Type B pancreatic cell (in vitro differentiated cells): Measurements from ENCODE around the gene RASSF5. TPM values are rescaled to one million over a fixed set of nuclear protein-coding genes. Genes with fewer than 3 reads are reported as not detected.

Experiments used
- DNase-seq: peaks from one replicate; pipeline ENCODE4 v3.0.0; 2021; ENCODE audit warnings: mixed read lengths; ENCODE audit not compliant: unreplicated experiment; ENCODE audit errors: extremely low spot score
- H3K27ac Mint-ChIP-seq: 2 replicates; pipeline ENCODE4 v1.8.0; 2021; ENCODE audit warnings: mild to moderate bottlenecking, mixed read lengths
- H3K27me3 Mint-ChIP-seq: 2 replicates; pipeline ENCODE4 v1.8.0; 2021; ENCODE audit warnings: mixed read lengths
- H3K36me3 Mint-ChIP-seq: 2 replicates; pipeline ENCODE4 v1.8.0; 2021; ENCODE audit warnings: mixed read lengths
- H3K4me1 Mint-ChIP-seq: one replicate; pipeline ENCODE4 v1.8.0; 2021; ENCODE audit warnings: mixed read lengths; ENCODE audit not compliant: unreplicated experiment
- H3K4me3 Mint-ChIP-seq: 2 replicates; pipeline ENCODE4 v1.8.0; 2021; ENCODE audit warnings: mild to moderate bottlenecking, mixed read lengths
- H3K9me3 Mint-ChIP-seq: 2 replicates; pipeline ENCODE4 v1.8.0; 2021; ENCODE audit warnings: mixed read lengths
- total RNA-seq: library from RNA; stranded (reverse); gene quantifications from 2 replicates; pipeline ENCODE4 v1.2.1, GENCODE V29; 2021; ENCODE audit warnings: low replicate concordance
- TF ChIP-seq, protein P1 (sequence below): fragments of 200-600 bp; sonication (generic); conservative IDR thresholded peaks from 2 replicates; pipeline ENCODE4 v1.5.0; 2021; ENCODE audit warnings: antibody characterized with exemption, mild to moderate bottlenecking

The RASSF5 gene
- total RNA-seq, 1 donor from 2014 or later = 3.8 TPM

DNA sequence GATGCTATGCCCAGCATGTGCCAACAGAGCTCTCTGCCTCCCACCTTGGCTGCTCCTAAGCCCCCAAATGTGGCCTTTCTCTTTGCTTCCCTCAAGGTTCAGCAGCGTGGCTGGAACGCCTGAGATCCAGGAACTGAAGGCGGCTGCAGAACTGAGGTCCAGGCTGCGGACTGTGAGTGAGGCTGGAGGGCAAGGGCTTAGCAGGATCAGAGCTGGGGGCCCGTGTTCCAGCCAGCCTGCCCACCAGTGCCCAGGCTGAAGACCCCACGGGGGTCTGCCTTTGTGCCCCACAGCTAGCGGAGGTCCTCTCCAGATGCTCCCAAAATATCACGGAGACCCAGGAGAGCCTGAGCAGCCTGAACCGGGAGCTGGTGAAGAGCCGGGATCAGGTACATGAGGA, 22.4 kb upstream of the RASSF5 start:
- DNase-seq = no peak
- H3K4me1 Mint-ChIP-seq = no peaks in the 10 kb centered on the region
- H3K36me3 Mint-ChIP-seq = peaks cover 4% of the 10 kb centered on the region
- no peaks in the 10 kb centered on the region for H3K27me3 Mint-ChIP-seq
- H3K4me3 Mint-ChIP-seq = no peak overlapping the region
- H3K9me3 Mint-ChIP-seq = no peaks in the 10 kb centered on the region
- no peak overlapping the region for H3K27ac Mint-ChIP-seq
- TF ChIP-seq, protein P1, sequence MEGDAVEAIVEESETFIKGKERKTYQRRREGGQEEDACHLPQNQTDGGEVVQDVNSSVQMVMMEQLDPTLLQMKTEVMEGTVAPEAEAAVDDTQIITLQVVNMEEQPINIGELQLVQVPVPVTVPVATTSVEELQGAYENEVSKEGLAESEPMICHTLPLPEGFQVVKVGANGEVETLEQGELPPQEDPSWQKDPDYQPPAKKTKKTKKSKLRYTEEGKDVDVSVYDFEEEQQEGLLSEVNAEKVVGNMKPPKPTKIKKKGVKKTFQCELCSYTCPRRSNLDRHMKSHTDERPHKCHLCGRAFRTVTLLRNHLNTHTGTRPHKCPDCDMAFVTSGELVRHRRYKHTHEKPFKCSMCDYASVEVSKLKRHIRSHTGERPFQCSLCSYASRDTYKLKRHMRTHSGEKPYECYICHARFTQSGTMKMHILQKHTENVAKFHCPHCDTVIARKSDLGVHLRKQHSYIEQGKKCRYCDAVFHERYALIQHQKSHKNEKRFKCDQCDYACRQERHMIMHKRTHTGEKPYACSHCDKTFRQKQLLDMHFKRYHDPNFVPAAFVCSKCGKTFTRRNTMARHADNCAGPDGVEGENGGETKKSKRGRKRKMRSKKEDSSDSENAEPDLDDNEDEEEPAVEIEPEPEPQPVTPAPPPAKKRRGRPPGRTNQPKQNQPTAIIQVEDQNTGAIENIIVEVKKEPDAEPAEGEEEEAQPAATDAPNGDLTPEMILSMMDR = no peak

DNA sequence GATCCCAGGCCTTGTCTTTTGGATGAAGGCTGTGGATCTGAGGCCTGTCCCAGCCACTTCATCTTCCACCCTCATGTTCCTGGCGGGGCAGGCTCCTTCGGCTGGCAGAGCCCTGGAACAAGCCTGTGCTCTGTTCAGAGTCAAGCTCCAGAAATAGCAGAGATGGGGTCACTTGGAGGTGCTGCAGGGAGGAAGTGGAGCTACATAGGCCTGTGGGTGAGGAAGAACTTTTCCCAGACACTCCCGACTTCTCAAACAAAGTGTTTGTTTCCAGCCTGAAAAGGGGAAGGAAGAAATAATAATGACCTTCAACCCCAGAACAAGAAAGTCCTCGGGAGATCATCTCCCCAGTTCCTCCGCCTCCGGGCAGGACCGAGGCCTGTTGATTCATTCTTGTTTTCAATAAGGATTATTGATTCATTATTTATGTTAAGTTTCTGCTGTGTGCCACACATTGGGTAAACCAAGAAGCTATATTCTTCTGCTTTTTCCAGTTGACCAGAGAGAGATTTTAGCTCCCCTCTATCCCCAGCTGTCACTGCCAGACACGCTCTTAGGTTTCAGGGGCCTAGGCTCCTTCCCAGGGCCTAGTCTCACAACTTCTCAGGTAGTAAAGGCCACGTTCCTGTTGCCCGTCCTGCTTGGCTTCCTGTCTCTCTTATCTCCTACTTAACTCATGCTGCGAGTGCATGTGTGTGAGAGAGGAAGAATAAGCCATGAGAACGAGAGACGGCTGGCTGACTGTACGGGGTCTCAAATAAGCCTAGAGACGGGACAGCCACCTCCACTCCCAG, 20.1 kb upstream of the RASSF5 start:
- H3K27ac Mint-ChIP-seq = no peak overlapping the region
- no peak for DNase-seq
- peaks cover 5% of the 10 kb centered on the region for H3K36me3 Mint-ChIP-seq
- H3K27me3 Mint-ChIP-seq = no peaks in the 10 kb centered on the region
- H3K9me3 Mint-ChIP-seq = no peaks in the 10 kb centered on the region
- H3K4me1 Mint-ChIP-seq = peaks cover 13% of the 10 kb centered on the region
- H3K4me3 Mint-ChIP-seq = no peak overlapping the region
- TF ChIP-seq, protein P1 = no peak

GRCh38 chr1:206487970-206488369, 19.4 kb upstream of the RASSF5 start:
- no peaks in the 10 kb centered on the region for H3K27me3 Mint-ChIP-seq
- H3K4me3 Mint-ChIP-seq = no peak overlapping the region
- no peak overlapping the region for H3K27ac Mint-ChIP-seq
- H3K36me3 Mint-ChIP-seq = peaks cover 8% of the 10 kb centered on the region
- H3K4me1 Mint-ChIP-seq = peaks cover 13% of the 10 kb centered on the region
- H3K9me3 Mint-ChIP-seq = no peaks in the 10 kb centered on the region
- TF ChIP-seq, protein P1 = no peak
- DNase-seq = no peak

DNA sequence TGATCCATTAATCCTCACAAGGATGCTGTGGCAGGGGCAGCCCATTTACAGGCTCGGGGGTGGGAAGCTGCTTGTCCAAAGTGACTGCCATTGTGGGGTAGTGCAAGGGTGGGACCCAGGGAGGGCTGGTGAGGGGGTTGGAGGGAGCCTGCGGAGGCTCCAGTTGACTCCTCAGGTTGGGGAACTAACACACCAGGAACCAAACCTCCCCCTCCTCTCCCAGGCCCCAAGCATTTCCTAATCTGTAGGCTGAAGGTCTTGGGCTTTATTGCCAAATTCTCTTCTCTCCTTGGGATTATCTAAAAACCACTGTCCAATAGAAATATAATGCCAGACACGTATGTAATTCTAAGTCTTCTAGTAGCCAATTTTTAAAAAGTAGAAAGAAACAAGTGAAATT, 18.9 kb upstream of the RASSF5 start:
- TF ChIP-seq, protein P1 = no peak
- H3K4me1 Mint-ChIP-seq = peaks cover 13% of the 10 kb centered on the region
- no peaks in the 10 kb centered on the region for H3K9me3 Mint-ChIP-seq
- H3K27me3 Mint-ChIP-seq = no peaks in the 10 kb centered on the region
- H3K27ac Mint-ChIP-seq = no peak overlapping the region
- peaks cover 5% of the 10 kb centered on the region for H3K36me3 Mint-ChIP-seq
- H3K4me3 Mint-ChIP-seq = no peak overlapping the region
- no peak for DNase-seq

DNA sequence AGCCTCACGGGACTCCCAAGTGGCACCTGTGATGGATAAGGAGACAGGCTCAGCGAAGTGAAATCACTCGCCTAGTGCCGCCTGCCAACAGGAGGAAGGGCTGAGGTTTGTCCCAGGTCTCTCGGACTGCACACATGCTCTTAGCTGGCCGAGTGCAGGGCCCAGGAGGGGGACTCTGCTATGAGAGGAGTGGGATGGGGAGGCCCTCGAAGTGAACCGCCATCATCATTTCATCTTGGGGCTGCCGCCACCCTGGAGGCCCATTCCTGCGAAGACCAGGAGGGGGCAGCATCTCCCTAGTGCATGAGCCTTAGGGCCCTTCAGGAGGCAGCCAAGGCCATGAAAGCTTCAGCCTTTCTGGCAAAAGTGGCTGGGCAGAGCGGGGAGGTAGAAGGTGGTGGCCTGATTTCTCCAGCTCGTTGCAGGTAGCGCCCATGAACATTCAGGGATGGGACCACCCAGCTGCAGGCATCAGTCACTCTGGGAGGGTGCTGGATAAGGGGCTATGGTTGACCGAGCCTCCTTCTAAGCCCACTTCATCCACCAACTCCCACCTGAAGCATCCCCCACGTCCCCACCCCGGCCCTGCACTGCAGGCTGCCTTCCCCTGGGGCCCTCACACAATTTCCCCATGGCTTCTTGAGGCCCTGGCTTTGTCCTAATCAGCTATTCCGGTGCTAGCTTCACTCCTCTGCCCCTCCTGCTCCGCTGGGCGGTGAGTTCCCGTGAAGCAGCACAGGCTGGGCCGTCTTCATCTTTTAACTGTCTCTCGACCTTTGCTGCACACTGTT, 17.2 kb upstream of the RASSF5 start:
- H3K27ac Mint-ChIP-seq = peak overlapping the region; percentile 31
- DNase-seq = peak; percentile 84
- H3K36me3 Mint-ChIP-seq = peaks cover 4% of the 10 kb centered on the region
- peaks cover 13% of the 10 kb centered on the region for H3K4me1 Mint-ChIP-seq
- TF ChIP-seq, protein P1 = peak; percentile 95
- H3K4me3 Mint-ChIP-seq = no peak overlapping the region
- H3K9me3 Mint-ChIP-seq = no peaks in the 10 kb centered on the region
- H3K27me3 Mint-ChIP-seq = no peaks in the 10 kb centered on the region
